OCI-LY7 (cell line): ENCODE measurements around the gene ATXN8OS. TPM values are rescaled to one million over a fixed set of nuclear protein-coding genes. Genes with fewer than 3 reads are reported as not detected.

Experiments used
- BruUV-seq: library from RNA; stranded (reverse); fragments of 400-500 nt; replicated peaks from 2 replicates; lab custom pipeline; 2021; lab: Mats Ljungman, UMichigan
- CTCF ChIA-PET: fragments of 300-600 bp; sonication (Branson Sonifier 250); formaldehyde crosslinking; loops from one replicate; lab custom pipeline; 2022; ENCODE audit warnings: antibody characterized with exemption; ENCODE audit not compliant: unreplicated experiment; lab: Charles Lee
- POLR2A ChIA-PET: fragments of 300-600 bp; sonication (Branson Sonifier 250); formaldehyde crosslinking; loops from one replicate; lab custom pipeline; 2022; ENCODE audit warnings: antibody characterized with exemption; lab: Charles Lee
- DNase-seq: peaks from one replicate; pipeline ENCODE4 v3.0.0-alpha.2; 2015; ENCODE audit warnings: low spot score
- H2AFZ ChIP-seq: fragments of 200-600 bp; sonication (generic), shearing (Covaris generic); 2 replicates; pipeline ENCODE4 v1.6.1; 2014; ENCODE audit warnings: mild to moderate bottlenecking, antibody characterized with exemption, low read length, moderate library complexity
- H3K27ac ChIP-seq: fragments of 200-600 bp; sonication (generic); 2 replicates; pipeline ENCODE4 v1.5.1; 2014; ENCODE audit warnings: mixed run types, low read depth, mild to moderate bottlenecking, moderate library complexity, low read length, inconsistent platforms; ENCODE audit not compliant: poor library complexity, severe bottlenecking
- H3K36me3 ChIP-seq: fragments of 200-600 bp; sonication (generic); 2 replicates; pipeline ENCODE4 v1.6.1; 2014; ENCODE audit warnings: mild to moderate bottlenecking, antibody characterized with exemption, low read length, moderate library complexity, mixed read lengths; ENCODE audit not compliant: insufficient read depth
- H3K4me1 ChIP-seq: fragments of 200-600 bp; sonication (generic); 2 replicates; pipeline ENCODE4 v1.5.1; 2014; ENCODE audit warnings: mild to moderate bottlenecking, low read length; ENCODE audit not compliant: insufficient read depth, poor library complexity, severe bottlenecking
- H3K4me2 ChIP-seq: fragments of 200-600 bp; sonication (generic); 2 replicates; pipeline ENCODE4 v1.6.1; 2014; ENCODE audit warnings: mild to moderate bottlenecking, low read length
- H3K4me3 ChIP-seq: fragments of 200-600 bp; sonication (generic); 2 replicates; pipeline ENCODE4 v1.5.1; 2014; ENCODE audit warnings: mild to moderate bottlenecking, low read depth, low read length; ENCODE audit not compliant: poor library complexity, severe bottlenecking
- H3K79me2 ChIP-seq: fragments of 200-600 bp; sonication (generic); 2 replicates; pipeline ENCODE4 v1.6.1; 2016; ENCODE audit warnings: low read depth, mild to moderate bottlenecking, low read length, moderate library complexity, mixed read lengths; ENCODE audit not compliant: insufficient read depth
- H3K9me2 ChIP-seq: fragments of 200-600 bp; sonication (generic); 2 replicates; pipeline ENCODE4 v1.6.1; 2016; ENCODE audit warnings: mild to moderate bottlenecking, low read length, mixed read lengths; ENCODE audit not compliant: insufficient read depth
- H3K9me3 ChIP-seq: fragments of 200-600 bp; sonication (generic); 2 replicates; pipeline ENCODE4 v1.6.1; 2014; ENCODE audit warnings: mild to moderate bottlenecking, mixed run types, low read length, mixed read lengths
- H4K20me1 ChIP-seq: fragments of 200-600 bp; sonication (generic); 2 replicates; pipeline ENCODE4 v1.6.1; 2014; ENCODE audit warnings: mild to moderate bottlenecking, antibody characterized with exemption, low read length, moderate library complexity, mixed read lengths; ENCODE audit not compliant: insufficient read depth
- CTCF ChIP-seq: fragments of 200-600 bp; sonication (generic); conservative IDR thresholded peaks from 2 replicates; pipeline ENCODE4 v1.5.1; 2014; ENCODE audit warnings: mild to moderate bottlenecking, antibody characterized with exemption, low read length, moderate library complexity, mixed read lengths
- EZH2phosphoT487 ChIP-seq: fragments of 200-600 bp; sonication (generic); IDR thresholded peaks from 2 replicates; pipeline ENCODE4 v1.6.1; 2018; ENCODE audit warnings: low read depth, borderline replicate concordance, mild to moderate bottlenecking, mixed run types, antibody characterized with exemption, low read length, moderate library complexity, mixed read lengths
- intact Hi-C: fragments of 100-400 bp; cut with micrococcal nuclease; formaldehyde crosslinking; loops from one replicate; pipeline ENCODE4 v1.10.0; 2022; ENCODE audit not compliant: unreplicated experiment
- total RNA-seq, 2 experiments: library from RNA; depleted of rRNA in 1 of 2; stranded (reverse); fragments of >200 nt in 1 of 2; shearing (Covaris generic) in 1 of 2; gene quantifications; 2 replicates each; pipeline ENCODE4 v1.2.3, GENCODE V29; 2014 to 2022

ATXN8OS gene
- total RNA-seq, 2 experiments from 2014 or later = not detected

- no peak for DNase-seq
- Histone ChIP-seq H3K4me3 (no peak overlapping the region), H3K36me3 (no peaks in the 10 kb centered on the region), H3K9me2 (no peaks in the 10 kb centered on the region), H3K9me3 (no peaks in the 10 kb centered on the region), H3K4me1 (no peaks in the 10 kb centered on the region), H3K27ac (no peak overlapping the region), H4K20me1 (no peaks in the 10 kb centered on the region), H2AFZ (no peak overlapping the region), H3K4me2 (no peak overlapping the region), H3K79me2 (no peaks in the 10 kb centered on the region)
- ChIA-PET POLR2A (interaction anchor here (0.8 to 1.3 kb wide), 2 partner anchors 62 to 1016 kb away, joined by 3 read pairs; no protein-coding TSS in a partner anchor), CTCF (no interaction called here)
- BruUV-seq = no TSS peak
- intact Hi-C loops = no loop called here
- TF ChIP-seq CTCF (no peak), EZH2phosphoT487 (no peak)
Measured at GRCh38 chr13:70088926-70089325, 18.7 kb upstream of the ATXN8OS start.

GRCh38 chr13:70090036-70090723 lies 17.4 kb upstream of the ATXN8OS start:
- DNase-seq = no peak

More at GRCh38 chr13:70090036-70090723, 17.4 kb upstream of the ATXN8OS start:
- H3K79me2 ChIP-seq = no peaks in the 10 kb centered on the region
- H2AFZ ChIP-seq = no peak overlapping the region
- no peaks in the 10 kb centered on the region for H3K9me3 ChIP-seq
- H3K36me3 ChIP-seq = no peaks in the 10 kb centered on the region
- H3K9me2 ChIP-seq = no peaks in the 10 kb centered on the region
- no TSS peak for BruUV-seq
- H3K4me2 ChIP-seq = no peak overlapping the region
- no peak for TF ChIP-seq EZH2phosphoT487
- TF ChIP-seq CTCF = no peak
- no peak overlapping the region for H3K27ac ChIP-seq
- H4K20me1 ChIP-seq = no peaks in the 10 kb centered on the region
- H3K4me1 ChIP-seq = no peaks in the 10 kb centered on the region
- POLR2A ChIA-PET = no interaction called here
- CTCF ChIA-PET = no interaction called here
- intact Hi-C loops = no loop called here
- no peak overlapping the region for H3K4me3 ChIP-seq
